Fibroblast of peridontal ligament (primary cell): ENCODE results near the gene ZCWPW1.
"Not testable (repeated sequence)": the region's sequence is repeated elsewhere in the genome, so short reads cannot be mapped to it uniquely, and the experiment has no call there.

Experiments
- DNase-seq: peaks from one replicate; pipeline ENCODE4 v3.0.0-alpha.2; 2010; ENCODE audit errors: extremely low read depth

The ZCWPW1 gene

GRCh38 chr7:100352984-100353684 is 75.4 kb downstream of the ZCWPW1 start:
- no peak for DNase-seq

- not testable (repeated sequence) for DNase-seq
Observed at GRCh38 chr7:100352230-100352781, 76.2 kb downstream of the ZCWPW1 start.

GRCh38 chr7:100351657-100352058 is 76.8 kb downstream of the ZCWPW1 start:
- DNase-seq: no peak
